ENCODE results near the gene ZNF273.
"Not testable (repeated sequence)": the region's sequence is repeated elsewhere in the genome, so short reads cannot be mapped to it uniquely, and the experiment has no call there.

The ZNF273 gene

GRCh38 chr7:64947252-64948000, 44.4 kb downstream of the ZNF273 start:
- DNase-seq, result peak; percentile 74

- DNase-seq, result not testable (repeated sequence)
These were observed 45.7 kb downstream of the ZNF273 start for GRCh38 chr7:64948774-64949173.

GRCh38 chr7:64950673-64951072, 47.6 kb downstream of the ZNF273 start:
- DNase-seq, result not testable (repeated sequence)

- DNase-seq, result no peak
These were observed 48.3 kb downstream of the ZNF273 start for GRCh38 chr7:64951250-64951848.

GRCh38 chr7:64959072-64959747, 56.1 kb downstream of the ZNF273 start:
- no peak for DNase-seq

- DNase-seq, result no peak
These were observed 62.5 kb downstream of the ZNF273 start for GRCh38 chr7:64965594-64965993.

GRCh38 chr7:64978497-64979203, 75.6 kb downstream of the ZNF273 start:
- DNase-seq, result no peak
